Esophagus muscularis mucosa (tissue), 4 donors: Measurements from ENCODE around the gene CD82.

Source experiments
- EP300 ChIP-seq: sonication (generic); formaldehyde crosslinking; IDR thresholded peaks from one replicate; pipeline ENCODE4 v1.6.1; 2017; ENCODE audit warnings: antibody characterized with exemption
- POLR2A ChIP-seq: fragments of 450-650 bp; IDR thresholded peaks from one replicate; pipeline ENCODE4 v1.6.1; 2017; ENCODE audit warnings: antibody characterized with exemption, moderate library complexity, mild to moderate bottlenecking, low read depth
- TF ChIP-seq, protein P1 (sequence below), 3 experiments: fragments of 200-600 bp in 2 of 3; fragments of 450-650 bp in 1 of 3; sonication (generic) in 2 of 3; IDR thresholded peaks; one replicate each; pipeline ENCODE4 v1.5.1; 2017 to 2019; ENCODE audit warnings: antibody characterized with exemption in 3 of 3, mild to moderate bottlenecking in 2 of 3, moderate library complexity in 1 of 3

DNA sequence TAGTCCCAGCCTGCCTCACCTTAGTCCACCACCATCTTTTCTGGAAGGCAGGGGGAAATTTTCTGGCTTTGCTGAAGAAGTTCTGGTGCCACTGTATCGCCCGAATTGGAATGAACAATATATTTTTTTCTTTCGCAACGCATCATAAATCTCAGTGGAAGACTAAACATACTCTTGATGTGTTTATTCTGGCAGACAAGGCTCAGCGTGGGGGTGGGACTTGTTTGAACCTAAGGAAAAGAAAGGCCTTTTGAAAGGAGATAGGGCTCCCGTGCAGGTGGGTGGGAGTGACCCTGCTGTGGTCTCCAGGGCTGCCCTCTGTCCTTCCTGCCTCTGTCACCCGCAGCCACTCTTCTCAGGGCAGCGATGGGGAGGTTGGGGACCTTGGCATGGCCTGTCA, 42.5 kb downstream of the CD82 start:
- TF ChIP-seq, protein P1, sequence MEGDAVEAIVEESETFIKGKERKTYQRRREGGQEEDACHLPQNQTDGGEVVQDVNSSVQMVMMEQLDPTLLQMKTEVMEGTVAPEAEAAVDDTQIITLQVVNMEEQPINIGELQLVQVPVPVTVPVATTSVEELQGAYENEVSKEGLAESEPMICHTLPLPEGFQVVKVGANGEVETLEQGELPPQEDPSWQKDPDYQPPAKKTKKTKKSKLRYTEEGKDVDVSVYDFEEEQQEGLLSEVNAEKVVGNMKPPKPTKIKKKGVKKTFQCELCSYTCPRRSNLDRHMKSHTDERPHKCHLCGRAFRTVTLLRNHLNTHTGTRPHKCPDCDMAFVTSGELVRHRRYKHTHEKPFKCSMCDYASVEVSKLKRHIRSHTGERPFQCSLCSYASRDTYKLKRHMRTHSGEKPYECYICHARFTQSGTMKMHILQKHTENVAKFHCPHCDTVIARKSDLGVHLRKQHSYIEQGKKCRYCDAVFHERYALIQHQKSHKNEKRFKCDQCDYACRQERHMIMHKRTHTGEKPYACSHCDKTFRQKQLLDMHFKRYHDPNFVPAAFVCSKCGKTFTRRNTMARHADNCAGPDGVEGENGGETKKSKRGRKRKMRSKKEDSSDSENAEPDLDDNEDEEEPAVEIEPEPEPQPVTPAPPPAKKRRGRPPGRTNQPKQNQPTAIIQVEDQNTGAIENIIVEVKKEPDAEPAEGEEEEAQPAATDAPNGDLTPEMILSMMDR (IDR thresholded peaks at IDR 0.05), result no peak
- TF ChIP-seq POLR2A (no peak), EP300 (no peak)
